C4-2B (cell line): ENCODE data around the gene TNFAIP2.

Source experiments
- CTCF ChIP-seq: fragments of 450-650 bp; conservative IDR thresholded peaks from 2 replicates; pipeline ENCODE4 v1.5.1; 2017; ENCODE audit warnings: mild to moderate bottlenecking
- ZFX ChIP-seq: fragments of 450-650 bp; IDR thresholded peaks from 2 replicates; pipeline ENCODE4 v1.6.1; 2017

- TF ChIP-seq CTCF (no peak), ZFX (no peak)
These were observed 36.4 kb upstream of the TNFAIP2 start for GRCh38 chr14:103086771-103087342.
